Measurements from ENCODE around the gene COPG2.
"Not testable (repeated sequence)": the region's sequence is repeated elsewhere in the genome, so short reads cannot be mapped to it uniquely, and the experiment has no call there.

DNA sequence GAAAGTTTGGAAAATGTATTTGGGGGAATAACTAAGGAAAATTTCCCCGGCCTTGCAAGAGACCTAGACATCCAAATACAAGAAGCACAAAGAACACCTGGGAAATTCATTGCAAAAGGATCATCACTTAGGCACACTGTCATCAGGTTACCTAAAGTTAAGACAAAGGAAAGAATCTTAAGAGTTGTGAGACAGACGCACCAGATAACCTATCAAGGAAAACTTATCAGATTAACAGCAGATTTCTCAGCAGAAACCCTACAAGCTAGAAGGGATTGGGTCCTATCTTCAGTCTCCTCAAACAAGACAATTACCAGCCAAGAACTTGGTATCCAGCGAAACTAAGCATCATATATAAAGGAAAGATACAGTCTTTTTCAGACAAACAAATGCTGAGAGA is 93.4 kb downstream of the COPG2 start:
- TF ChIP-seq, protein P1, sequence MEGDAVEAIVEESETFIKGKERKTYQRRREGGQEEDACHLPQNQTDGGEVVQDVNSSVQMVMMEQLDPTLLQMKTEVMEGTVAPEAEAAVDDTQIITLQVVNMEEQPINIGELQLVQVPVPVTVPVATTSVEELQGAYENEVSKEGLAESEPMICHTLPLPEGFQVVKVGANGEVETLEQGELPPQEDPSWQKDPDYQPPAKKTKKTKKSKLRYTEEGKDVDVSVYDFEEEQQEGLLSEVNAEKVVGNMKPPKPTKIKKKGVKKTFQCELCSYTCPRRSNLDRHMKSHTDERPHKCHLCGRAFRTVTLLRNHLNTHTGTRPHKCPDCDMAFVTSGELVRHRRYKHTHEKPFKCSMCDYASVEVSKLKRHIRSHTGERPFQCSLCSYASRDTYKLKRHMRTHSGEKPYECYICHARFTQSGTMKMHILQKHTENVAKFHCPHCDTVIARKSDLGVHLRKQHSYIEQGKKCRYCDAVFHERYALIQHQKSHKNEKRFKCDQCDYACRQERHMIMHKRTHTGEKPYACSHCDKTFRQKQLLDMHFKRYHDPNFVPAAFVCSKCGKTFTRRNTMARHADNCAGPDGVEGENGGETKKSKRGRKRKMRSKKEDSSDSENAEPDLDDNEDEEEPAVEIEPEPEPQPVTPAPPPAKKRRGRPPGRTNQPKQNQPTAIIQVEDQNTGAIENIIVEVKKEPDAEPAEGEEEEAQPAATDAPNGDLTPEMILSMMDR (IDR thresholded peaks at IDR 0.05) = not testable (repeated sequence)
- not testable (repeated sequence) for TF ChIP-seq POLR2A (IDR thresholded peaks at IDR 0.05)

All from lower leg skin (tissue), 3 donors.